ENCODE measurements around the gene PUSL1.
A peak's percentile ranks its signal among the peaks of the same experiment; 100 is the strongest.

The PUSL1 gene

GRCh38 chr1:1317420-1317819, 9.0 kb downstream of the PUSL1 start:
- no peak for TF ChIP-seq CTCF (IDR thresholded peaks at IDR 0.05)
- no peak for DNase-seq (ENCODE audit: low spot score)
- peak overlapping the region; percentile 39 to 55 for H3K27ac ChIP-seq
- no peak overlapping the region for H3K4me3 ChIP-seq

GRCh38 chr1:1318131-1318652, 9.8 kb downstream of the PUSL1 start:
- TF ChIP-seq CTCF (IDR thresholded peaks at IDR 0.05), result no peak
- Histone ChIP-seq H3K4me3 (no peak overlapping the region), H3K27ac (peak overlapping the region; percentile 39 to 55)
- DNase-seq (ENCODE audit: low spot score), result no peak

GRCh38 chr1:1318777-1319645, 10.6 kb downstream of the PUSL1 start:
- Histone ChIP-seq H3K4me3 (no peak overlapping the region), H3K27ac (peak overlapping the region; percentile 15 to 70)
- no peak for TF ChIP-seq CTCF (IDR thresholded peaks at IDR 0.05)
- no peak for DNase-seq (ENCODE audit: low spot score)

- no peak overlapping the region for H3K27ac ChIP-seq
- DNase-seq (ENCODE audit: low spot score), result no peak
- no peak for TF ChIP-seq CTCF (IDR thresholded peaks at IDR 0.05)
- H3K4me3 ChIP-seq, result no peak overlapping the region
Measured at GRCh38 chr1:1319646-1319941, 11.2 kb downstream of the PUSL1 start.

- Histone ChIP-seq H3K4me3 (no peak overlapping the region), H3K27ac (peak overlapping the region in 1 of 2 donors; percentile 41)
- no peak for DNase-seq (ENCODE audit: low spot score)
- no peak for TF ChIP-seq CTCF (IDR thresholded peaks at IDR 0.05)
Measured at GRCh38 chr1:1320666-1321448, 12.5 kb downstream of the PUSL1 start.

- H3K27ac ChIP-seq, result no peak overlapping the region
Measured at GRCh38 chr1:1321477-1321876, 13.1 kb downstream of the PUSL1 start.

More at GRCh38 chr1:1321477-1321876, 13.1 kb downstream of the PUSL1 start:
- H3K4me3 ChIP-seq, result no peak overlapping the region
- TF ChIP-seq CTCF (IDR thresholded peaks at IDR 0.05), result no peak
- DNase-seq (ENCODE audit: low spot score), result no peak
